HG02973 (cell line): ENCODE data around the gene ANKRD40.
"Not testable (repeated sequence)": the region's sequence is repeated elsewhere in the genome, so short reads cannot be mapped to it uniquely, and the experiment has no call there.

Source experiments
- ATAC-seq: cut with Tn5 transposase; IDR thresholded peaks from one replicate; pipeline ENCODE4 v1.9.1; 2021; ENCODE audit warnings: moderate library complexity; ENCODE audit not compliant: unreplicated experiment

ANKRD40 gene, protein sequence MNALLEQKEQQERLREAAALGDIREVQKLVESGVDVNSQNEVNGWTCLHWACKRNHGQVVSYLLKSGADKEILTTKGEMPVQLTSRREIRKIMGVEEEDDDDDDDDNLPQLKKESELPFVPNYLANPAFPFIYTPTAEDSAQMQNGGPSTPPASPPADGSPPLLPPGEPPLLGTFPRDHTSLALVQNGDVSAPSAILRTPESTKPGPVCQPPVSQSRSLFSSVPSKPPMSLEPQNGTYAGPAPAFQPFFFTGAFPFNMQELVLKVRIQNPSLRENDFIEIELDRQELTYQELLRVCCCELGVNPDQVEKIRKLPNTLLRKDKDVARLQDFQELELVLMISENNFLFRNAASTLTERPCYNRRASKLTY

DNA sequence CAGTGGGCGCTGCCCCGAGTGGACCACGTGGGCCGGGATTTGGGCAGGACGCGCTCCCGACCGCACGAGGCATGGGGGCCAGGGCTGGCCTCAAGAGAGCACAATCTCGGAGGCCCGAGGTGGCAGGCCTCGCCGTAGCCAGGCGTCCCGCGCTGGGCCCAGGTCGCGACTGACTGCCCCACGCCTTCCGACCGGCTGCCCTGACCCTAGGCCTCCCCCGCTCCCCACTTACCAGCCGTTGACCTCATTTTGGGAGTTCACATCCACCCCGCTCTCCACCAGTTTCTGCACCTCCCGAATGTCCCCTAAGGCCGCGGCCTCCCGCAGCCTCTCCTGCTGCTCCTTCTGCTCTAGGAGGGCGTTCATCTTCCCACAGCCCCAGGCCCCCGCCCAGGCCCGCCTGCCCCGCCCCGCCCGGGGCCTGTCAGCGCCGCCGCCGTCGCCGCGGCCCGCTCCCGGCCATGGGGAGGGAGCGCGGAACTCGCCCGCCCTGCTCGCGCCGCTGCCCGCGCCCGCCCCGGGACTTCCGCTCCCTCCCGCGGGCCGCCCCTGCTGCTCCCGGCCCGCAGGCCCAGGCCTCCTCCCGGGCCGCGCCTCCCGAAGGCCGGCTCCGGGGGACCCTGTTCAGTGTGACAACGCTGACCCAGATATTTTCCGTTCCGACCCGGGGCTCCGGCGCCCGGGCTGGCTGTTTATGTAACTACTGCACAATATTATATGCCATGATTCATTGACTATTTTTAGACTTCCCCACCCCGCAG lies at the start of gene ANKRD40:
TSS of gene ANKRD40 (minus strand) at position 626 of the 761 bp plus-strand sequence. CDS start at position 366, 260 bp downstream.
- peak; percentile 74 for ATAC-seq

- ATAC-seq: no peak
These were observed 46.8 kb upstream of the ANKRD40 start for GRCh38 chr17:50754521-50754920.

DNA sequence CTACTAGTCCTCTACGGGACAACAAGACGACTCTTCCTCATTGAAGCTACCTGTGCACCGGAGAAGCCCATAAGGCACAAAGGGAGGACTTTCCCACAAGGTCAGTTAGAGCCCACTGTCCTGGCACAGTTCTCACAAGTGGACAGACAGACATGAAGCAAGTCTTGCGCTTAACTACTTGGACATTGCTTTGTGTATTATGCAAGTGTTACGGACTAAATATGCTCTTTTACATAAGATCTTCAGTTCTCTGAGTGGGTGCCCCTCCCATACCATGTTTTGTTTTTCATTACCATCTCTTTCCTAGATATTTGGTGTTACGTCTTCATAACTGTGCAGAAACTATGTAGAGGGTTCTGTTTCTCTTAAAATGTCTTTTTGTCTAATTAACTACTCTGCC lies 41.5 kb upstream of the ANKRD40 start:
- no peak for ATAC-seq

DNA sequence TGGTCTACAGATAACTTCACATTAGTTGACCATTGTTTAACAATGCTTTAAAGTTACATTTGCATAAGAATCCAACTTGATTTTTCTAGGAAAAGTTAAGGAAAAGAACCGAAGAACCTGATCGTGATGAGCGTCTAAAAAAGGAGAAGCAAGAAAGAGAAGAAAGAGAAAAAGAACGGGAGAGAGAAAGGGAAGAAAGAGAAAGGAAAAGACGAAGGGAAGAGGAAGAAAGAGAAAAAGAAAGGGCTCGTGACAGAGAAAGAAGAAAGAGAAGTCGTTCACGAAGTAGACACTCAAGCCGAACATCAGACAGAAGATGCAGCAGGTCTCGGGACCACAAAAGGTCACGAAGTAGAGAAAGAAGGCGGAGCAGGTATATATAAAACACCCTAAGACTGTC lies 37.9 kb upstream of the ANKRD40 start:
- no peak for ATAC-seq

DNA sequence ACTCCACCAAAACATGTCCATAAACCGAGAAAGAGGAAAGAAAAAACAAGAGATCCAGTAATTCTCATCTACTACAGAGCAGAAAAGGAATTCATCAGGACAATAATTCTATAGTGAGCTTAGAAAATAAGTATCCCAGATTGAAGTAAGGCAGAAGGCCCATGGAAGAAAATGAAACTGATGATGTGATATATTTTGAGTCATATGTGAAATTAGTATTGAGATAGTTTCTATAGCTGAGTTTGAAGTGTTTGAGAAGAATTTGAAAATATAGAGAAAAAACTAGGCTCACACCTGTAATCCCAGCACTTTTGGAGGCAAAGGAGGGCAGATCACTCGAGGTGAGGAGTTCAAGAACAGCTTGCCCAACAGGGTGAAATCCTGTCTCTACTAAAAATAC lies 31.4 kb upstream of the ANKRD40 start:
- ATAC-seq: no peak

DNA sequence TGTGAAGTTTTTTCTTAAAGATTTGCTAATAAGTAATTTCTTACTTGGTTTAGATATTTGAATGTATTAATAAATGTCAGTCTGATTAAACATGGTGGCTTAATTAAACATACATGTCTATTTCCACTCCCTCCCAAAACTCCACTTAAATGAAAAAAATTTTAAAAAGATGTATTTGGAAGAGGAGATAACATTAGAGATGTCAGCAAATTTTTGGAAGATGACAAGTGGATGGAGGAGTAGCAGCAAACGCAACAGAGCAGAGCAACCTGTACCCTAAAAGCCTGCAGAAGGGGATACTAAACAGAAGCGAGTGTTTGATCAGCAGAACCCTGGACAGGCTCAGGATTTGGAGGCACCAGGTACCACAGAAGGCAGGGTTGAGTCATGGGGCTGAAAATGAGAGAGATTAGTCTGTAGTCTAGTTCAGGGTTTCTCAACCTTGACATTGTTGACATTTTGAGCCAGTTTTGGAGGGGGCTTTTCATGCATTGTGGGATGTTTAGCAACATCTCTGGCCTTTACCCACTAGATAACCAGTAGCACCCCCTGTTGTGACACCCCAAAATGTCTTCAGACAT lies 29.5 kb upstream of the ANKRD40 start:
- no peak for ATAC-seq

DNA sequence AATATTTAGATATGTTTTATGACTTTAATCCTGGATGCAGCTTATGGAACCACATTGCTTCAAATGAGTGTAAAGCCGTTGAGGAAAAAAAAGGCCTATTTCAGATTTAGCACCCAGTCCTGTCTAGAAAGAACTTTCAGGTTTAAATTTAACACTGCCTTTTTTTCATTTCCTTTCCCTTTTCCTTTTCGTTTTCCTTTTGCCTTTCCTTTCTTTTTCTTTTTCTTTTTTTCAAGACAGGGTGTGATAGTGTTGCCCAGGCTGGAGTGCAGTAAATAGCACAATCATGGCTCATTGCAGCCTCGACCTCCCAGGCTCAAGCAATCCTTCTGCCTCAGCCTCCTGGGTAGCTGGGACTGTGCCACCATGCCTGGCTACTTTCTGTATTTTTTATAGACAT lies 27.6 kb upstream of the ANKRD40 start:
- no peak for ATAC-seq

- ATAC-seq: no peak
These were observed 24.1 kb upstream of the ANKRD40 start for GRCh38 chr17:50731575-50732460.

GRCh38 chr17:50728881-50729765 lies 21.4 kb upstream of the ANKRD40 start:
- ATAC-seq: no peak

- ATAC-seq: no peak
These were observed 20.4 kb upstream of the ANKRD40 start for GRCh38 chr17:50728112-50728429.

GRCh38 chr17:50725769-50726655 lies 18.3 kb upstream of the ANKRD40 start:
- no peak for ATAC-seq

- ATAC-seq: not testable (repeated sequence)
These were observed 16.9 kb upstream of the ANKRD40 start for GRCh38 chr17:50724622-50725021.

- no peak for ATAC-seq
These were observed 15.0 kb upstream of the ANKRD40 start for GRCh38 chr17:50722746-50723145.

- no peak for ATAC-seq
These were observed 13.7 kb upstream of the ANKRD40 start for GRCh38 chr17:50721194-50722010.

DNA sequence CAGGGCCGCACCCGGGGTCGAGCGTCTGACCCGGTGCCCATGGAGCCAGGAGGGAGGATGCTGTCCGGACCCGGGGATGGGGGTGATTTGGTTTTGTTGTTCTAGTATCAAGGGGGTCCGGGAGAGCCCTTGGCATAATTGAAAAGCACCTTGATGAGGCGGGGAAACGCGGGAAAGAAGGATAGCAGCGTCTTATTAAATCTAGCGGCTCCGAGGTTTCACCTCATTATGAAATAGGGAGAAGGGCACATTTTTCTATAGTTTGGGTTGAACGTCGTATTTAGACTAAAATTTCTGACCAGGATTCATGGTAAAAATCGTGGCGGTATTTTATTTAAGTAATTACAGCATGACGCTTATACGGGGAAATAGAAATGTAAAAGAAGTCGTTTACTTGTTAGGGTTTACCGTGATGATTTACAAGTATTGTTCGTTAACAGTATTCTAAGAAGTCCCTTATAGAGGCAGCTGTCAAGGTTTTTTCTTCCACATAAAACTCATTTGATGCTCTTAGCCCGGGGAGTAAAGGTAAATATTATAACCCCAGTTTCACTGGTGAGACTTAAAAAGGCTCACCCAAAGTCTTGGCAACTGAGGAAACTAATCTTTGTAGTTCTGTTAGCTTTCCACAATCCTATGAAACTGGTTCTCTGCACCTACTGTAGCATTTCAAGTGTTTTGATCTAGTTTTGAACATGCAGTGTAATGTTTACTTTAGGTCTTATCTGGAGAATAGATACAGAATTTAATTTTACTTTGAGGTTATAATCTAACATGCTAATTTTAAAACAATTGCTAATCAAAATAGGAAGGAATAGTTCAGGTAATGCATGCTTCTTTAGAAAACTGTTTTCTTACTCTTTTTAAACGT lies 12.4 kb upstream of the ANKRD40 start:
- ATAC-seq: no peak

- peak; percentile 81 for ATAC-seq
These were observed 11.6 kb upstream of the ANKRD40 start, which contains the start of gene LUC7L3 for GRCh38 chr17:50719144-50719923. Gene LUC7L3, plus strand, starts transcription at chr17:50719603. Its CDS starts 130 bp downstream, at chr17:50719733.
